Kidney epithelial cell (primary cell): ENCODE results near the gene ACOX2. TPM values are rescaled to one million over a fixed set of nuclear protein-coding genes. Genes with fewer than 3 reads are reported as not detected.

Experiments
- DNase-seq: peaks from one replicate; pipeline ENCODE4 v3.0.0-alpha.2; 2010; ENCODE audit warnings: low read depth
- H3K27me3 ChIP-seq: 2 replicates; pipeline ENCODE4 v1.6.0; 2011; ENCODE audit warnings: low read length; ENCODE audit not compliant: control insufficient read depth, insufficient read depth
- H3K36me3 ChIP-seq: 2 replicates; pipeline ENCODE4 v1.5.1; 2011; ENCODE audit warnings: low read length; ENCODE audit not compliant: control insufficient read depth, insufficient read depth
- H3K4me3 ChIP-seq: 2 replicates; pipeline ENCODE4 v1.5.1; 2011; ENCODE audit warnings: low read depth, mild to moderate bottlenecking, control low read depth, low read length
- CTCF ChIP-seq: IDR thresholded peaks from 2 replicates; pipeline ENCODE4 v1.5.1; 2011; ENCODE audit warnings: mild to moderate bottlenecking, moderate library complexity, low read length, control low read depth, inconsistent platforms; ENCODE audit not compliant: insufficient read depth, poor library complexity, severe bottlenecking
- total RNA-seq: library from RNA; depleted of rRNA; stranded (reverse); fragments of >200 nt; gene quantifications from 2 replicates; pipeline ENCODE4 v1.2.3, GENCODE V29; 2015

Gene ACOX2
- total RNA-seq, 1 donor from 2014 or later = 0.38 TPM

DNA sequence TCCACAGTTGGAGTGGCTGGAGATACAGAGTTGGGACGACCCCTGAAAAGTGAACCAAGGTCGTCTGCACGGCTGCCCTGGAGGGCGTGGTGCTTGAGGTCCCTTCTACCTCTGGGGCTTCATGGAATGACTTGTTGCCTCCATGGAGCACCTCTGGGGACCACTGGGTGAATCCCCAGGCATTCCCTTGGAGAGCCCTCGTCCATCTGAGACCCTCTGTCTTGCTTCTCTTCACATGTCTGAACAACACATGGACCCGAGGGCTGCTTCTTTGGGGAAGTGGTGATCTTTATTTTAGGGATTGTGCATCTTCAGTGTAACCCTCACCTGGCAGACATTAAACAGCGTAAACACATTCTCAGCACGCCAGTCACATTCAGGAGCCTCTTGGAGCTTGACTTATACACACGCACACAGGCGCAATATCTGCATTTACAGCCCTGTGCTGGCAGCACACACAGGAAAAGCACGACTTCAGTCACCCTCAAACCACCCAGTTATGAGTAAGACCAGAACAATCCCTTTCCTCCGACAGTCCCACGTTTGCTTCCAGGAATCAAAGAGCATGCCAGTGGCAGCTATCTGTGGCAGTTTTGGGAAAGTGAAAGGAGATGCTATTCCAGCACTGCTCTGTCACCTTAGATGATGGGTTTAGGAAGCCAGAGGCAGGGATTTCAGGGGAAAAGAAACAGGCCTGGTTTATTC lies 27.6 kb upstream of the ACOX2 start:
- H3K4me3 ChIP-seq = no peak overlapping the region
- DNase-seq = peak; percentile 54
- H3K27me3 ChIP-seq = no peaks in the 10 kb centered on the region
- H3K36me3 ChIP-seq = no peaks in the 10 kb centered on the region
- no peak for TF ChIP-seq CTCF

- Histone ChIP-seq H3K36me3 (no peaks in the 10 kb centered on the region), H3K27me3 (no peaks in the 10 kb centered on the region), H3K4me3 (no peak overlapping the region)
- TF ChIP-seq CTCF = no peak
- no peak for DNase-seq
These were observed 27.1 kb upstream of the ACOX2 start for GRCh38 chr3:58564054-58564453.

GRCh38 chr3:58563386-58564035 lies 26.5 kb upstream of the ACOX2 start:
- TF ChIP-seq CTCF = no peak
- DNase-seq = no peak
- Histone ChIP-seq H3K36me3 (no peaks in the 10 kb centered on the region), H3K4me3 (no peak overlapping the region), H3K27me3 (no peaks in the 10 kb centered on the region)

DNA sequence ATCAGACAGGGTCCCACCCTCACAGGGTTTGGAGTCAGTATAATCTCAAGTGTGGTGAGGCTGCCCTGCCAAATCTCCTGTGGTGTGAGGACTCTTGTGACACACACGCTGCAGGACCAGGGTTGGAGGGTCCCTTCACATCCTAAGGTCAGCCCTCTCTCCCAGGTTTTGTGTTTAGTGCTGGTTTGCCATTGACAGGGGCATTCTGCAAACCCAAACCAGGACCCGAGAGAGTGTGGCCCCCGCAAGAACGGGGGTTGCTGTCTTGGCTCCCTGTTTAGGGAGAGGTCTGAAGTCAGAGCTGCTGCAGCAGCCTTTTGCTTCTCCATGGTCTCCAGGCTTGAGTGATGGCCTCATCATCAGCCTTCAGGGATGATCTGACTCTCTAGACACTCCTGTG lies 25.5 kb upstream of the ACOX2 start:
- no peak for DNase-seq

DNA sequence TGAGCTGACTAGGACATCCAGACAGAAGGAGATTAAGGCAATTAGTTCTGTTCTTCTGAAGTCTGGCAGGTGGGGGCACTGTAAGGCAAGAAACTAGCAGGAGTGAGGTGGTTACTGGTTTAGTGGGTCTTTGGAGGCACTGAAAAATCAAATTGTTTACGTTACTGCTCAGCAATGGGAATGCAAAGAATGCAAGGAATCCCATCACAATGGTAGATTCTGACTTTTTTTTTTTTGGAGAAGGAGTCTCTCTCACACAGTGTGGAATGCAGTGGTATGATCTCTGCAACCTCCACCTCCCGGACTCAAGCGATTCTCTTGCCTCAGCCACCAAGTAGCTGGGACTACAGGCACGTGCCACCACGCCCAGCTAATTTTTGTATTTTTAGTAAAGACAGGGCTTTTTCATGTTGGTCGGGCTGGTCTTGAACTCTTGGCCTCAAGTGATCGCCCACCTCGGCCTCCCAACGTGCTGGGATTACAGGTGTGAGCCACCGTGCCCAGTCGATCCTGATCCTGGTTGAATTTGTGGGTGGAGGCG lies 23.9 kb upstream of the ACOX2 start:
- TF ChIP-seq CTCF = peak; percentile 53
- peak; percentile 86 for DNase-seq
- Histone ChIP-seq H3K36me3 (no peaks in the 10 kb centered on the region), H3K27me3 (no peaks in the 10 kb centered on the region), H3K4me3 (no peak overlapping the region)

More for the DNA sequence above, 25.5 kb upstream of the ACOX2 start:
- no peak overlapping the region for H3K4me3 ChIP-seq
- no peaks in the 10 kb centered on the region for H3K36me3 ChIP-seq
- H3K27me3 ChIP-seq = no peaks in the 10 kb centered on the region
- TF ChIP-seq CTCF = no peak
